ENCODE data around the gene PLAAT3. TPM values are rescaled to one million over a fixed set of nuclear protein-coding genes. Genes with fewer than 3 reads are reported as not detected.

Gene PLAAT3
- total and polyA plus RNA-seq, 2 donors from 2014 or later, result 88.2 to 262 TPM

- Histone ChIP-seq H3K4me3 (ENCODE audit: low read length in 3 of 3) (no peak overlapping the region), H3K27me3 (ENCODE audit: control insufficient read depth, insufficient read depth, low read length) (no peaks in the 10 kb centered on the region), H3K9ac (ENCODE audit: low read length in 3 of 3) (peak overlapping the region in 1 of 3 donors; percentile 22), H3K9me3 (ENCODE audit: control insufficient read depth in 2 of 3, insufficient read depth in 1 of 3, low read length in 3 of 3) (no peaks in the 10 kb centered on the region), H3K27ac (ENCODE audit: low read depth in 2 of 2, low read length in 2 of 2) (peak overlapping the region; percentile 7 to 65), H3K36me3 (ENCODE audit: control insufficient read depth in 2 of 3, insufficient read depth in 3 of 3, low read length in 3 of 3) (no peaks in the 10 kb centered on the region), H3K4me1 (ENCODE audit: control insufficient read depth in 2 of 3, insufficient read depth in 2 of 3, low read depth in 1 of 3, low read length in 3 of 3) (peaks cover 0 to 20% (median 15%) of the 10 kb centered on the region in 3 donors)
- intact Hi-C loops (cut with DNase I), result no loop called here
- peak; percentile 65 to 90 (median 80) for DNase-seq
- TF ChIP-seq, protein P1, sequence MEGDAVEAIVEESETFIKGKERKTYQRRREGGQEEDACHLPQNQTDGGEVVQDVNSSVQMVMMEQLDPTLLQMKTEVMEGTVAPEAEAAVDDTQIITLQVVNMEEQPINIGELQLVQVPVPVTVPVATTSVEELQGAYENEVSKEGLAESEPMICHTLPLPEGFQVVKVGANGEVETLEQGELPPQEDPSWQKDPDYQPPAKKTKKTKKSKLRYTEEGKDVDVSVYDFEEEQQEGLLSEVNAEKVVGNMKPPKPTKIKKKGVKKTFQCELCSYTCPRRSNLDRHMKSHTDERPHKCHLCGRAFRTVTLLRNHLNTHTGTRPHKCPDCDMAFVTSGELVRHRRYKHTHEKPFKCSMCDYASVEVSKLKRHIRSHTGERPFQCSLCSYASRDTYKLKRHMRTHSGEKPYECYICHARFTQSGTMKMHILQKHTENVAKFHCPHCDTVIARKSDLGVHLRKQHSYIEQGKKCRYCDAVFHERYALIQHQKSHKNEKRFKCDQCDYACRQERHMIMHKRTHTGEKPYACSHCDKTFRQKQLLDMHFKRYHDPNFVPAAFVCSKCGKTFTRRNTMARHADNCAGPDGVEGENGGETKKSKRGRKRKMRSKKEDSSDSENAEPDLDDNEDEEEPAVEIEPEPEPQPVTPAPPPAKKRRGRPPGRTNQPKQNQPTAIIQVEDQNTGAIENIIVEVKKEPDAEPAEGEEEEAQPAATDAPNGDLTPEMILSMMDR (IDR thresholded peaks at IDR 0.05; ENCODE audit: borderline replicate concordance, extremely low read depth, insufficient read depth), result no peak
- FAIRE-seq, result no peak
Observed at GRCh38 chr11:63564056-63564774, 50.0 kb downstream of the PLAAT3 start.

- peak within 1 kb of the TSS in 1 of 2 donors; percentile 7 for H3K27ac ChIP-seq (ENCODE audit: low read depth in 2 of 2, low read length in 2 of 2)
- DNase-seq (no peak), FAIRE-seq (no peak)
- H3K4me1 ChIP-seq (ENCODE audit: control insufficient read depth in 2 of 3, insufficient read depth in 2 of 3, low read depth in 1 of 3, low read length in 3 of 3), result peaks cover 0 to 20% (median 15%) of the 10 kb centered on the region in 3 donors
- intact Hi-C loops (cut with DNase I), result no loop called here
- no peaks in the 10 kb centered on the region for H3K36me3 ChIP-seq (ENCODE audit: control insufficient read depth in 2 of 3, insufficient read depth in 3 of 3, low read length in 3 of 3)
- H3K27me3 ChIP-seq (ENCODE audit: control insufficient read depth, insufficient read depth, low read length), result no peaks in the 10 kb centered on the region
- no peak within 1 kb of the TSS for H3K9ac ChIP-seq (ENCODE audit: low read length in 3 of 3)
- H3K9me3 ChIP-seq (ENCODE audit: control insufficient read depth in 2 of 3, insufficient read depth in 1 of 3, low read length in 3 of 3), result no peaks in the 10 kb centered on the region
- H3K4me3 ChIP-seq (ENCODE audit: low read length in 3 of 3), result no peak within 1 kb of the TSS
- TF ChIP-seq, protein P1 (IDR thresholded peaks at IDR 0.05; ENCODE audit: borderline replicate concordance, extremely low read depth, insufficient read depth), result no peak
Observed at GRCh38 chr11:63563201-63564055, 50.8 kb downstream of the PLAAT3 start, which contains the start of gene PLAAT2. TSS of gene PLAAT2 (minus strand) at chr11:63563379. CDS start at chr11:63563324, 55 bp downstream.

- intact Hi-C loops (cut with DNase I), result no loop called here
Observed at GRCh38 chr11:63560506-63561180, 53.6 kb downstream of the PLAAT3 start.

More at GRCh38 chr11:63560506-63561180, 53.6 kb downstream of the PLAAT3 start:
- H3K27ac ChIP-seq (ENCODE audit: low read depth in 2 of 2, low read length in 2 of 2), result no peak overlapping the region
- DNase-seq (peak in 1 of 5 donors; percentile 87), FAIRE-seq (no peak)
- no peaks in the 10 kb centered on the region for H3K27me3 ChIP-seq (ENCODE audit: control insufficient read depth, insufficient read depth, low read length)
- no peak overlapping the region for H3K9ac ChIP-seq (ENCODE audit: low read length in 3 of 3)
- TF ChIP-seq, protein P1 (IDR thresholded peaks at IDR 0.05; ENCODE audit: borderline replicate concordance, extremely low read depth, insufficient read depth), result no peak
- H3K4me3 ChIP-seq (ENCODE audit: low read length in 3 of 3), result no peak overlapping the region
- no peaks in the 10 kb centered on the region for H3K9me3 ChIP-seq (ENCODE audit: control insufficient read depth in 2 of 3, insufficient read depth in 1 of 3, low read length in 3 of 3)
- H3K4me1 ChIP-seq (ENCODE audit: control insufficient read depth in 2 of 3, insufficient read depth in 2 of 3, low read depth in 1 of 3, low read length in 3 of 3), result peaks cover 0 to 15% (median 8%) of the 10 kb centered on the region in 3 donors
- H3K36me3 ChIP-seq (ENCODE audit: control insufficient read depth in 2 of 3, insufficient read depth in 3 of 3, low read length in 3 of 3), result no peaks in the 10 kb centered on the region
